Stomach (tissue), 4 donors: ENCODE results near the gene ZFYVE16.

Experiments used
- EP300 ChIP-seq: sonication (generic); formaldehyde crosslinking; IDR thresholded peaks from one replicate; pipeline ENCODE4 v1.6.1; 2017; ENCODE audit warnings: antibody characterized with exemption
- TF ChIP-seq, protein P1 (sequence below), 7 experiments: fragments of 450-650 bp in 4 of 7; fragments of 200-600 bp in 3 of 7; sonication (generic) in 3 of 7; IDR thresholded peaks; one replicate each; pipeline ENCODE4 v1.5.1; 2016 to 2019; ENCODE audit warnings: antibody characterized with exemption in 7 of 7, control low read depth in 2 of 7, mild to moderate bottlenecking in 1 of 7

DNA sequence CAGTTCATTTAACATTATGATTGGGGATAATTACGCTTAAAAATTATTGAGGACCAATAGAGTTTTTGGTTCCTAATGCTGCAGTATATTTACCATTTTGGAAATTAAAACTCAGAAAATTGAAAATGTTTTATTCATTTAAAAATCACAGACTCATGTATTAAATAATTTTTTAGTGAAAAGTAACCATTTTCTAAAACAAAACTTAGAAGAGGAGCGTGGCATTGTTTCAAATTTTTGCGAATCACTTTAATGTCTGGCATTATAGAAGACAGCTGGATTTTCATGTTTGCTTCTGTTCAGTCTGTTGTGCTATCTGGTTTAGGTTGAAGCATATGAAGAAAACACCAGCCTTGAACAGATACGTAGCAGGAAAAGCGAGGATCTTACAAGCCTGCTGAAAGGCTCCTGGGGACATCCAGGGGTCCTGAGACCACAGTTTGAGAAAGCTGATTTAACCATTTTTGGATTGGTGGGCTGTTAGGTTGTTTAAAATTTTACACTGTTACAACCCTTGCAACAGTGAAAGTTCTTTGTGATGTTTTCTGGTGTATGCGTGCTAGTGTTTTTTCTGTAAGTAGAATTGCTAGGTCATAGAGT lies 1.6 kb downstream of the ZFYVE16 start:
- TF ChIP-seq, protein P1, sequence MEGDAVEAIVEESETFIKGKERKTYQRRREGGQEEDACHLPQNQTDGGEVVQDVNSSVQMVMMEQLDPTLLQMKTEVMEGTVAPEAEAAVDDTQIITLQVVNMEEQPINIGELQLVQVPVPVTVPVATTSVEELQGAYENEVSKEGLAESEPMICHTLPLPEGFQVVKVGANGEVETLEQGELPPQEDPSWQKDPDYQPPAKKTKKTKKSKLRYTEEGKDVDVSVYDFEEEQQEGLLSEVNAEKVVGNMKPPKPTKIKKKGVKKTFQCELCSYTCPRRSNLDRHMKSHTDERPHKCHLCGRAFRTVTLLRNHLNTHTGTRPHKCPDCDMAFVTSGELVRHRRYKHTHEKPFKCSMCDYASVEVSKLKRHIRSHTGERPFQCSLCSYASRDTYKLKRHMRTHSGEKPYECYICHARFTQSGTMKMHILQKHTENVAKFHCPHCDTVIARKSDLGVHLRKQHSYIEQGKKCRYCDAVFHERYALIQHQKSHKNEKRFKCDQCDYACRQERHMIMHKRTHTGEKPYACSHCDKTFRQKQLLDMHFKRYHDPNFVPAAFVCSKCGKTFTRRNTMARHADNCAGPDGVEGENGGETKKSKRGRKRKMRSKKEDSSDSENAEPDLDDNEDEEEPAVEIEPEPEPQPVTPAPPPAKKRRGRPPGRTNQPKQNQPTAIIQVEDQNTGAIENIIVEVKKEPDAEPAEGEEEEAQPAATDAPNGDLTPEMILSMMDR (IDR thresholded peaks at IDR 0.05) = no peak
- no peak for TF ChIP-seq EP300
